ENCODE measurements around the gene TWIST2.

The TWIST2 gene

GRCh38 chr2:238839428-238839827 is 8.5 kb upstream of the TWIST2 start:
- no peak for DNase-seq

GRCh38 chr2:238841542-238842164 is 6.2 kb upstream of the TWIST2 start:
- no peak for DNase-seq

- DNase-seq: no peak
These were observed 4.4 kb upstream of the TWIST2 start for GRCh38 chr2:238843476-238843875.

- DNase-seq: no peak
These were observed 2.1 kb upstream of the TWIST2 start for GRCh38 chr2:238845583-238846377.

- no peak for DNase-seq
These were observed 1.6 kb upstream of the TWIST2 start for GRCh38 chr2:238846378-238846627.

- no peak for DNase-seq
These were observed 1.1 kb upstream of the TWIST2 start for GRCh38 chr2:238846628-238847418.

GRCh38 chr2:238847419-238847801 is 475 bp upstream of the TWIST2 start:
- DNase-seq: no peak

GRCh38 chr2:238848691-238848975 is 748 bp downstream of the TWIST2 start:
- no peak for DNase-seq

- peak; percentile 40 for DNase-seq
These were observed 1.3 kb downstream of the TWIST2 start for GRCh38 chr2:238848976-238849853.

GRCh38 chr2:238850091-238850490 is 2.2 kb downstream of the TWIST2 start:
- no peak for DNase-seq

- DNase-seq: no peak
These were observed 3.1 kb downstream of the TWIST2 start for GRCh38 chr2:238851026-238851425.

- no peak for DNase-seq
These were observed 3.9 kb downstream of the TWIST2 start for GRCh38 chr2:238851761-238852160.

- DNase-seq: no peak
These were observed 4.5 kb downstream of the TWIST2 start for GRCh38 chr2:238852206-238852869.

GRCh38 chr2:238853218-238853617 is 5.3 kb downstream of the TWIST2 start:
- no peak for DNase-seq

- no peak for DNase-seq
These were observed 5.8 kb downstream of the TWIST2 start for GRCh38 chr2:238853721-238854120.

GRCh38 chr2:238854246-238854645 is 6.4 kb downstream of the TWIST2 start:
- DNase-seq: no peak

- peak; percentile 37 for DNase-seq
These were observed 6.9 kb downstream of the TWIST2 start for GRCh38 chr2:238854699-238855229.

GRCh38 chr2:238855299-238855698 is 7.4 kb downstream of the TWIST2 start:
- DNase-seq: no peak

- no peak for DNase-seq
These were observed 8.2 kb downstream of the TWIST2 start for GRCh38 chr2:238855891-238856580.

- DNase-seq: no peak
These were observed 9.1 kb downstream of the TWIST2 start for GRCh38 chr2:238856713-238857567.

GRCh38 chr2:238857959-238858358 is 10.1 kb downstream of the TWIST2 start:
- DNase-seq: no peak
